ENCODE data around the gene IRF1. TPM values are rescaled to one million over a fixed set of nuclear protein-coding genes. Genes with fewer than 3 reads are reported as not detected.
"Not testable (repeated sequence)": the region's sequence is repeated elsewhere in the genome, so short reads cannot be mapped to it uniquely, and the experiment has no call there.

The IRF1 gene
- total RNA-seq, 1 donor from 2014 or later = 33.0 TPM

DNA sequence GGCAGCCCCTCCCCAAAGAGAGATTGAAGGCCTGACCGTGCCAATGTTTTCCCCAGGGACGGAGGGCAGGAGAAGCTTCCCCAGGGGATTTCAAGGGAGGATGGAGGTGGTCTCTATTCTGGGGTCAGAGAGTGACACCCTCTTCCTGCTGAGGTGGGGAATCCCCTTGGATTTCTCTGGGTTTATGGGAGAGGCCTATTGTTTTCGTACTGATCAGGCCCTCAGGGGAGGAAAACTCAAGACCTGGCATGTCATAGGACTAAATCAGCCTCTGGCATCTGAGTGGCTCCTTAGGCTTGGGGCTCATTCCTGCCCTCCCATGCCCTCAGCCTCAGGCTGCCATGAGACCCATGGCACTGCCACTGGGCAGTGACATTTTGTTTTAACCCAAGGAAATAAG is 44.6 kb downstream of the IRF1 start:
- TF ChIP-seq, protein P1, sequence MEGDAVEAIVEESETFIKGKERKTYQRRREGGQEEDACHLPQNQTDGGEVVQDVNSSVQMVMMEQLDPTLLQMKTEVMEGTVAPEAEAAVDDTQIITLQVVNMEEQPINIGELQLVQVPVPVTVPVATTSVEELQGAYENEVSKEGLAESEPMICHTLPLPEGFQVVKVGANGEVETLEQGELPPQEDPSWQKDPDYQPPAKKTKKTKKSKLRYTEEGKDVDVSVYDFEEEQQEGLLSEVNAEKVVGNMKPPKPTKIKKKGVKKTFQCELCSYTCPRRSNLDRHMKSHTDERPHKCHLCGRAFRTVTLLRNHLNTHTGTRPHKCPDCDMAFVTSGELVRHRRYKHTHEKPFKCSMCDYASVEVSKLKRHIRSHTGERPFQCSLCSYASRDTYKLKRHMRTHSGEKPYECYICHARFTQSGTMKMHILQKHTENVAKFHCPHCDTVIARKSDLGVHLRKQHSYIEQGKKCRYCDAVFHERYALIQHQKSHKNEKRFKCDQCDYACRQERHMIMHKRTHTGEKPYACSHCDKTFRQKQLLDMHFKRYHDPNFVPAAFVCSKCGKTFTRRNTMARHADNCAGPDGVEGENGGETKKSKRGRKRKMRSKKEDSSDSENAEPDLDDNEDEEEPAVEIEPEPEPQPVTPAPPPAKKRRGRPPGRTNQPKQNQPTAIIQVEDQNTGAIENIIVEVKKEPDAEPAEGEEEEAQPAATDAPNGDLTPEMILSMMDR (conservative IDR thresholded peaks at IDR 0.05; ENCODE audit: low read depth, low read length) = no peak
- H3K4me3 ChIP-seq (ENCODE audit: low read depth, low read length) = no peak overlapping the region
- DNase-seq (ENCODE audit: low read depth) = no peak

- H3K4me3 ChIP-seq (ENCODE audit: low read depth, low read length) = no peak overlapping the region
- TF ChIP-seq, protein P1 (conservative IDR thresholded peaks at IDR 0.05; ENCODE audit: low read depth, low read length) = no peak
- no peak for DNase-seq (ENCODE audit: low read depth)
Measured at GRCh38 chr5:132445640-132445923, 45.0 kb downstream of the IRF1 start.

- H3K4me3 ChIP-seq (ENCODE audit: low read depth, low read length) = no peak overlapping the region
- TF ChIP-seq, protein P1 (conservative IDR thresholded peaks at IDR 0.05; ENCODE audit: low read depth, low read length) = no peak
- DNase-seq (ENCODE audit: low read depth) = no peak
Measured at GRCh38 chr5:132444841-132445639, 45.5 kb downstream of the IRF1 start.

DNA sequence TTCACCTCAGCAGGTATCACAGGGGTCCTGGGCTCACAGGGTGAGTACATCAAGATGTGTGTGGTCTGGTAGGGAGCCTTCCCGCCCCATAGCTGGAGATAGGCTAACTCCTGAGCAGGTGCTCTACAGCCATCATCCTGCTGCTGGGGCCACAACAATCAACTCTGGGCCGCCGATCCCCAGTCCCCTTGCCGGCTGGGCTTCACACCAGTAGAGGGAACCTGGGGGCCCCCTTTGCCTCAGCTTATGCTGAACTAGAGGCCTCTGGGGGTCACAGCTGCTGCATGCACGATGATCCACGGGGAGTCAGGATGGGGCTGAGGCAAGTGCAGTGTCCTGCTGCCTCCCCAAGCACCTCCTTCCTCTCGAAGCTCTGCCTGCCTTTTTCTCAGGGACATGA is 46.5 kb downstream of the IRF1 start:
- no peak overlapping the region for H3K4me3 ChIP-seq (ENCODE audit: low read depth, low read length)
- TF ChIP-seq, protein P1 (conservative IDR thresholded peaks at IDR 0.05; ENCODE audit: low read depth, low read length) = no peak
- DNase-seq (ENCODE audit: low read depth) = no peak

GRCh38 chr5:132439521-132440089 is 51.0 kb downstream of the IRF1 start:
- H3K4me3 ChIP-seq (ENCODE audit: low read depth, low read length) = no peak overlapping the region
- TF ChIP-seq, protein P1 (conservative IDR thresholded peaks at IDR 0.05; ENCODE audit: low read depth, low read length) = no peak
- peak; percentile 36 for DNase-seq (ENCODE audit: low read depth)

DNA sequence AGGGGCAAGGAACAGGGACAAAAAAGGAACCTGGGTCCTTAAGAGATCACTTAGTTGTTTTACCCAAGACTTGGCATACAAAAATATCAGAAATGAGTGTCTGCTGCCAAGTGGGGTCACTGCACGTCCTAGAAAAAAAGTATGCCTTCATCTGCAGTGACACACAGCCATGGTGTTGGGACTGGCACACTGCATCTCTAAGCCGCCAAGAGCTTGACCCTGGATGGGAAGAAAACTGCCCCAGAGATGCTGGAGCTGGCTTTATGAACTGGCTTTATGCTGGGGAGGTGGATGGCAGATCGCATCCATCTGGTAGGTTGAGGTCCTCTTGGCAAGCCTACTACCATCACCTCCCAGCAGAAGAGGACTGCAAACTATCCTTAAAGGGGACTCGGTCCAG is 51.7 kb downstream of the IRF1 start:
- no peak for DNase-seq (ENCODE audit: low read depth)
- H3K4me3 ChIP-seq (ENCODE audit: low read depth, low read length) = no peak overlapping the region
- TF ChIP-seq, protein P1 (conservative IDR thresholded peaks at IDR 0.05; ENCODE audit: low read depth, low read length) = no peak

DNA sequence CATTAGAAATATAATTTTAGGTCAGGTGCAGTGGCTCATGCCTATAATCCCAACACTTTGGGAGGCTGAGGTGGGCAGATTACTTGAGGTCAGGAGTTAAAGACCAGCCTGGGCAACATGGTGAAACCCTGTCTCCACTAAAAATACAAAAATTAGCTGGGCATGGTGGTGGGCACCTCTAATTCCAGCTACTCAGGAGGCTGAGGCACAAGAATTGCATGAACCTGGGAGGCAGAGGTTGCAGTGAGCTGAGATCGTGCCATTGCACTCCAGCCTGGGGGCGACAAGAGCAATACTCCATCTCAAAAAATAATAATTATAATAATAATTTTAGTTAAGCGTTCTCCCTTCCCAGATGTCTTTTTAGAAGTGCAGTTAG is 52.3 kb downstream of the IRF1 start:
- not testable (repeated sequence) for DNase-seq (ENCODE audit: low read depth)

More for the DNA sequence above, 52.3 kb downstream of the IRF1 start:
- H3K4me3 ChIP-seq (ENCODE audit: low read depth, low read length) = not testable (repeated sequence)
